Fibroblast of lung (primary cell): Measurements from ENCODE around the gene PAX7. TPM values are rescaled to one million over a fixed set of nuclear protein-coding genes. Genes with fewer than 3 reads are reported as not detected.

Experiments
- DNase-seq, 2 donors: peaks; one replicate each; pipeline versions ENCODE4 v3.0.0 to v3.0.0-alpha.2; 2010; ENCODE audit warnings: low read depth in 2 of 2
- H2AFZ ChIP-seq: 2 replicates; pipeline ENCODE4 v1.5.1; 2012; ENCODE audit warnings: low read length, control low read depth, inconsistent platforms
- H3K27ac ChIP-seq: 2 replicates; pipeline ENCODE4 v1.5.1; 2011; ENCODE audit warnings: low read length, control low read depth; ENCODE audit not compliant: insufficient read depth
- H3K27me3 ChIP-seq: 2 replicates; pipeline ENCODE4 v1.5.1; 2011; ENCODE audit warnings: mild to moderate bottlenecking, low read length; ENCODE audit not compliant: control insufficient read depth, insufficient read depth
- H3K36me3 ChIP-seq: 2 replicates; pipeline ENCODE4 v1.5.1; 2011; ENCODE audit warnings: low read length; ENCODE audit not compliant: control insufficient read depth, insufficient read depth
- H3K4me1 ChIP-seq: 2 replicates; pipeline ENCODE4 v1.5.1; 2011; ENCODE audit warnings: low read length; ENCODE audit not compliant: control insufficient read depth, insufficient read depth; ENCODE audit errors: extremely low read depth
- H3K4me2 ChIP-seq: 2 replicates; pipeline ENCODE4 v1.5.1; 2011; ENCODE audit warnings: low read length, control low read depth; ENCODE audit not compliant: insufficient read depth; ENCODE audit errors: extremely low read depth
- H3K4me3 ChIP-seq, 4 experiments: fragments of 200-600 bp in 1 of 4; sonication (generic) in 1 of 4; replicated peaks in 1 of 4; 2 replicates each; pipeline ENCODE4 v1.5.1; 2011 to 2016; ENCODE audit warnings: low read length in 4 of 4, low read depth in 3 of 4, mild to moderate bottlenecking in 3 of 4, control low read depth in 2 of 4, inconsistent platforms in 1 of 4, mixed read lengths in 1 of 4; ENCODE audit not compliant: insufficient read depth in 1 of 4; ENCODE audit errors: control extremely low read depth in 1 of 4
- H3K79me2 ChIP-seq: 2 replicates; pipeline ENCODE4 v1.5.1; 2012; ENCODE audit warnings: mild to moderate bottlenecking, low read length, inconsistent platforms; ENCODE audit not compliant: control insufficient read depth, insufficient read depth
- H3K9ac ChIP-seq: 2 replicates; pipeline ENCODE4 v1.5.1; 2011; ENCODE audit warnings: mild to moderate bottlenecking, low read length, control low read depth; ENCODE audit not compliant: insufficient read depth
- H3K9me3 ChIP-seq: 2 replicates; pipeline ENCODE4 v1.5.1; 2012; ENCODE audit warnings: low read depth, low read length; ENCODE audit not compliant: control insufficient read depth, insufficient read depth
- H4K20me1 ChIP-seq: 2 replicates; pipeline ENCODE4 v1.5.1; 2011; ENCODE audit warnings: low read length; ENCODE audit not compliant: control insufficient read depth, insufficient read depth; ENCODE audit errors: extremely low read depth
- EZH2 ChIP-seq: IDR thresholded peaks from 2 replicates; pipeline ENCODE4 v1.5.1; 2012; ENCODE audit warnings: low read length, control low read depth, mild to moderate bottlenecking; ENCODE audit errors: missing control alignments
- polyA plus RNA-seq, 2 donors: library from polyadenylated mRNA; depleted of rRNA in 1 of 2; stranded (reverse) in 1 of 2; unstranded in 1 of 2; fragments of >200 nt; gene quantifications; 2 replicates each; pipeline ENCODE4 v1.2.1, GENCODE V29; 2011 to 2012; ENCODE audit warnings: missing spikeins in 1 of 2
- total RNA-seq: library from RNA; depleted of rRNA; stranded (reverse); fragments of >200 nt; gene quantifications from 2 replicates; pipeline ENCODE4 v1.2.1, GENCODE V29; 2014
- TF ChIP-seq, protein P1 (sequence below), 2 donors: IDR thresholded peaks in 1 of 2; conservative IDR thresholded peaks in 1 of 2; 1 replicate in 1 of 2; 2 replicates in 1 of 2; pipeline ENCODE4 v1.5.1; 2011 to 2012; ENCODE audit warnings: low read length in 2 of 2, control low read depth in 1 of 2, inconsistent platforms in 1 of 2, low read depth in 1 of 2, mild to moderate bottlenecking in 1 of 2

Gene PAX7
- total and polyA plus RNA-seq, 2 donors (not counting 1 experiment from before 2014, with no cell fraction given), result not detected

- Histone ChIP-seq H3K9ac (no peak overlapping the region), H3K9me3 (no peaks in the 10 kb centered on the region), H3K79me2 (no peaks in the 10 kb centered on the region), H3K27me3 (no peaks in the 10 kb centered on the region), H3K4me3 (no peak overlapping the region), H2AFZ (no peak overlapping the region), H3K4me1 (no peaks in the 10 kb centered on the region), H3K36me3 (no peaks in the 10 kb centered on the region), H4K20me1 (no peaks in the 10 kb centered on the region), H3K27ac (no peak overlapping the region), H3K4me2 (no peak overlapping the region)
- TF ChIP-seq, protein P1, sequence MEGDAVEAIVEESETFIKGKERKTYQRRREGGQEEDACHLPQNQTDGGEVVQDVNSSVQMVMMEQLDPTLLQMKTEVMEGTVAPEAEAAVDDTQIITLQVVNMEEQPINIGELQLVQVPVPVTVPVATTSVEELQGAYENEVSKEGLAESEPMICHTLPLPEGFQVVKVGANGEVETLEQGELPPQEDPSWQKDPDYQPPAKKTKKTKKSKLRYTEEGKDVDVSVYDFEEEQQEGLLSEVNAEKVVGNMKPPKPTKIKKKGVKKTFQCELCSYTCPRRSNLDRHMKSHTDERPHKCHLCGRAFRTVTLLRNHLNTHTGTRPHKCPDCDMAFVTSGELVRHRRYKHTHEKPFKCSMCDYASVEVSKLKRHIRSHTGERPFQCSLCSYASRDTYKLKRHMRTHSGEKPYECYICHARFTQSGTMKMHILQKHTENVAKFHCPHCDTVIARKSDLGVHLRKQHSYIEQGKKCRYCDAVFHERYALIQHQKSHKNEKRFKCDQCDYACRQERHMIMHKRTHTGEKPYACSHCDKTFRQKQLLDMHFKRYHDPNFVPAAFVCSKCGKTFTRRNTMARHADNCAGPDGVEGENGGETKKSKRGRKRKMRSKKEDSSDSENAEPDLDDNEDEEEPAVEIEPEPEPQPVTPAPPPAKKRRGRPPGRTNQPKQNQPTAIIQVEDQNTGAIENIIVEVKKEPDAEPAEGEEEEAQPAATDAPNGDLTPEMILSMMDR (conservative IDR thresholded peaks at IDR 0.05 in 1 of 2, IDR thresholded peaks at IDR 0.05 in 1 of 2; ENCODE audit: low read depth in 1 of 2, low read length in 2 of 2), result no peak
- DNase-seq, result no peak
Measured at GRCh38 chr1:18723701-18724411, 93.2 kb downstream of the PAX7 start.

- Histone ChIP-seq H3K79me2 (no peaks in the 10 kb centered on the region), H3K4me1 (no peaks in the 10 kb centered on the region), H3K27ac (no peak overlapping the region), H3K4me3 (no peak overlapping the region), H3K36me3 (no peaks in the 10 kb centered on the region), H3K9ac (no peak overlapping the region), H3K27me3 (no peaks in the 10 kb centered on the region), H2AFZ (no peak overlapping the region), H3K9me3 (no peaks in the 10 kb centered on the region), H4K20me1 (no peaks in the 10 kb centered on the region), H3K4me2 (no peak overlapping the region)
- TF ChIP-seq, protein P1 (conservative IDR thresholded peaks at IDR 0.05 in 1 of 2, IDR thresholded peaks at IDR 0.05 in 1 of 2; ENCODE audit: low read depth in 1 of 2, low read length in 2 of 2), result no peak
- TF ChIP-seq EZH2, result no peak
- no peak for DNase-seq
Measured at GRCh38 chr1:18724801-18725200, 94.2 kb downstream of the PAX7 start.

GRCh38 chr1:18725231-18725895, 94.7 kb downstream of the PAX7 start:
- no peak overlapping the region for H3K27ac ChIP-seq
- DNase-seq, result no peak
- H3K27me3 ChIP-seq, result no peaks in the 10 kb centered on the region
- H3K4me1 ChIP-seq, result no peaks in the 10 kb centered on the region
- H4K20me1 ChIP-seq, result no peaks in the 10 kb centered on the region
- no peaks in the 10 kb centered on the region for H3K36me3 ChIP-seq
- no peaks in the 10 kb centered on the region for H3K79me2 ChIP-seq
- H3K9me3 ChIP-seq, result no peaks in the 10 kb centered on the region
- H3K4me3 ChIP-seq, result no peak overlapping the region
- H3K9ac ChIP-seq, result no peak overlapping the region
- H3K4me2 ChIP-seq, result no peak overlapping the region
- H2AFZ ChIP-seq, result no peak overlapping the region
- TF ChIP-seq, protein P1 (conservative IDR thresholded peaks at IDR 0.05 in 1 of 2, IDR thresholded peaks at IDR 0.05 in 1 of 2; ENCODE audit: low read depth in 1 of 2, low read length in 2 of 2), result no peak
- no peak for TF ChIP-seq EZH2
